Activated T-helper 1 cell treated with Interleukin-2 at 50 U/mL for 16 hours (primary cell): ENCODE measurements around the gene TEX13D.
"Not testable (repeated sequence)": the region's sequence is repeated elsewhere in the genome, so short reads cannot be mapped to it uniquely, and the experiment has no call there.

Experiments
- DNase-seq: peaks from one replicate; pipeline ENCODE4 v3.0.0-alpha.2; 2020; ENCODE audit warnings: low read depth

TEX13D gene

DNA sequence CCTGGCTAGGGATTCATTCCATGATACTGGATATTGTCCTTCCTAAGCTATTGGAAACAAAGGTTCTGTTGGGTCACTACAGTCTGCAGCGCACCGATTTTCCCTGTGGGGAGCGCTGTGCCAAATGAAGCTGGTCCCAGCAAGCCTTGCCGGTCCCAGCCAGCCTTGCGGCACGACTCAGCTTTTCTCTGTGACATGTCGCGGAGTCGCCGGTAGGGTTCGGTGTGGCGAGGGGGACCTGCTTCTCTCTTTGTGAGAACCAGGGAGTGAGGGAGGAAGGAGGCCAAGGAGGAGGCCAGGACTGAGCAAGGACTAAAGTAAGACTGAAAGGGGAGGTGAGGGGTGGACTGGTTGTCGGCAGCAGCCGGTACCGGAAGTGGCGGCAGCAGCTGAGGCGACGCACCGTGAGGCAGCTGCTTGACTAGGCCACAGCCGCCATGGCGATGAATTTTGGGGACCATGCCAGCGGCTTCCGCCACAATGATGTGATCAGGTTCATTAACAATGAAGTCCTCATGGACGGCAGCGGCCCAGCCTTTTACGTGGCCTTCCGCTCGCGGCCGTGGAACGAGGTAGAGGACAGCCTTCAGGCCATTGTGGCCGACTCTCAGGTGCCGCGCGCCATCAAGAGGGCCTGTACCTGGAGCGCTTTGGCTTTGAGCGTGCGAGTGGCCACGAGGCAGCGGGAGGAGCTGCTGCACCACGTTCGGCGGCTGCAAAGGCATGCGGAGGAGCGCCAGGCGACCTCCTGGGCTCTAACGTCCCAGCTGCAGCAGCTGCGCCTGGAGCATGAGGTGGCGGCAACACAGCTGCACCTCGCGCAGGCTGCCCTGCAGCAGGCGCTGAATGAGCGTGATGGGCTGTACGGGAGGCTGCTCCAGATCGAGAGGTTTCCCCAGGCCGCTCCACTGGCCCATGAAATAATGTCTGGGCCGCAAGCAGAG lies at the start of gene TEX13D:
TEX13D (plus strand) TSS at position 180 of the 944 bp plus-strand sequence; CDS start at position 438, 258 bp downstream.
- no peak for DNase-seq

DNA sequence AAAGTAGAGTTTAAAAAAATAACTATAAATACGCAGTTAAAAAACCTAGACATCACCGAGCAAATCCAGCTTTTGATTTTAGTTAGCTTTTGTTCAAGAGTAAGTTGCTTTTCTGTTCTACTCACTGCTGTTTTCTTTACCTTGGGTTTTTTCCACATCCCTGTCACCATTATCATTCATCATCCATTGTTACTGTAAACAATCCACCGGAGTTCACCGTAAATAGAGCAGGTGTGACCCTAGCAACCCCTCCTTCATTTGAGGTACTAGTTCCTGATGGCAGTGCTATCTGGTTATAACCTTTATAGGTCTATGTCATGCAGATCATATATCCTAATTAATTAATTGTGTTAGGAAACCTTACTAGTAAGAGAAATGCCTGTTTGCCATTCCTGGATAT lies 43.0 kb upstream of the TEX13D start:
- no peak for DNase-seq

DNA sequence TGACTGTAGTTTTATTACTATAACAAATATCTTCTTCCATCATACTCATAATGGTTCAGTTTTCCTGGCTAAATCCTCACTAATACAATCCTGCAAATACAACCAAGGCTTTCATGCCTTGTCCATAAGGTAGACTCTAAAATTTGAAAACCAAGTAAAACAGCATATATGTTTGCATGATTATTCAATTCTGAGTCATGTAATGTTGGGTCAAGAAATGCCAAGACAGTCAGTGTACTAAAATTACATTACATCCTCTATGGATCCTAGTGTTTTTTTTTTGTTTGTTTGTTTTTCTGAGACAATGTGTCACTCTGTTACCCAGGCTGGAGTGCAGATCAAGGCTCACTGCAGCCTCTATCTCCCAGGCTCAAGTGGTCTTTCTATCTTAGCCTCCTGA lies 38.6 kb upstream of the TEX13D start:
- no peak for DNase-seq

DNA sequence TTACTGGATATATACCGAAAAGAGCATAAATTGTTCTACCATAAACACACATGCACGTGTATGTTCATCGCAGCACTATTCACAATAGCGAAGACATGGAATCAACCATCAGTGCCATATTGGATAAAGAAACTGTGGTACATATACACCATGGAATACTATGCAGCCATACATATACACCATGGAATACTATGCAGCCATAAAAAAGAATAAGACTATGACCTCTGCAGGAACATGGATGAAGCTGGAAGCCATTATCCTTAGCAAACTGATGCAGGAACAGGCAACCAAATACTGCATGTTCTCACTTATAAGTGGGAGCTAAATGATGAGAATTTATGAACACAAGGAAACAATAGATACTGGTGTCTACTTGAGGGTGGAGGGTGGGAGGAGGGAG lies 33.1 kb upstream of the TEX13D start:
- DNase-seq, result not testable (repeated sequence)

DNA sequence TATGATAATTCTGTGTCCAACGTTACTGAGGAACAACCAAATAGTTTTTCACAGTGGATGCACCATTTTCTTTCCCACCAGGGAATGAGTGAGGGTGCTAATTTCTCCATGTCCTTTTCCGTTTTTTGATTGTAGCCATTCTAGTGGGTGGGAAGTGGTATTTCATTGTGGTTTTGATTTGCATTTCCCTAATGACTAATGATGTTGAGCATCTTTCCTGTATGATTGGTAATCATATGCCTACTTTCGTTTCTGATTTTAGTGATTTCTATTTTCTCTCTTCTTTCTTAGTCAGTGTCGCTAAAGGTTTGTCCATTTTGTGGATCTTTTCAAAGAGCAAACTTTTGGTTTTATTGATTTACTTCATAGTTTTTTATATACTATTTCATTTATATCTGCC lies 32.1 kb upstream of the TEX13D start:
- DNase-seq, result no peak

DNA sequence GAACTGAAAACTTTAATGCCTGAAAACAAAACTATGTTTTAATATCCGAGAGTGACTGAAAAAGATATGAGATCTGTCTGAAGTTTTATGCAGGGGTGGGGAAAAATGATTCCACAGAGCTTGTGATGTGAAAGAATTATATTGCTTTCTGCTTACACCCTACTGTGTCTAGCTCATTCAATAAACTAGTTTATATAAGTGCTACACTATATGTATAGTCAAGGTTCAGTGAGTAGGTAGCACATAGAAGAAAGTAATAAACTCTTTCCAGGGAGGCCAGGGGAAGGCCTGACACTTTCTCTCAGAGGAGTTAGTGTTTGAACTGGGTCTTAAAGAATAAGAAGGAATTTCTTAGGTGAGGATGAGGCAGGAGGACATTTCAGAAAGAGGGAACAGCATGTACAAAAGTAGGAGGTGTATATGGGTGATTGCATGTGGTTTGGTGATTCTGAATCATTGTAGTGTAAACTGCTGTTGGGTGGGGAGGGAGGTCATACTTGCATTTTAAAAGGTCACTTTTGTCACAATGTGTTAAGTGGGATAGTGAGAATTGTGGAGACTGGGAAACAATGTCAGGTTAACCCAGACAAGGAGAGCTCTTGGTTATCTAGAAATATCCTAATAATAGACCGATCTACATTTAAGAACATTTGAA lies 25.1 kb upstream of the TEX13D start:
- no peak for DNase-seq

DNA sequence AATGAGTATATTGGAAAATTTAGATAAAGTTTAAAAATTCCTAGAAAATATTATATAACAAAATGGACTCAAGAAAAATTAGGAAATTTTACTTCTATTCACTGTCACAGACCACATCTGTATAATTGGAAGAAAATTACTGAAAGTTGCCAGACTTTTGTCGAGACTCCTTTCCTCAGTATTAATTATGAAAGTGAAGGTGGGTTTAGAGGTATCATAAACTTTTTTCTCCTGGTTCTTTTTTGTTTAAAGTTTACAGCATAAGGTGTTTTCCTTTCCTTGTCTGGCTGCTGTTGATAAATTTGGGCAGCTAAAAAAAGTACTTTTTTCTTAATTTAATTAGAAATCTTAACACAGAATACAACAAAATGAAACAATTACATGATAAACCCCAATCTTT lies 6.7 kb upstream of the TEX13D start:
- no peak for DNase-seq

DNA sequence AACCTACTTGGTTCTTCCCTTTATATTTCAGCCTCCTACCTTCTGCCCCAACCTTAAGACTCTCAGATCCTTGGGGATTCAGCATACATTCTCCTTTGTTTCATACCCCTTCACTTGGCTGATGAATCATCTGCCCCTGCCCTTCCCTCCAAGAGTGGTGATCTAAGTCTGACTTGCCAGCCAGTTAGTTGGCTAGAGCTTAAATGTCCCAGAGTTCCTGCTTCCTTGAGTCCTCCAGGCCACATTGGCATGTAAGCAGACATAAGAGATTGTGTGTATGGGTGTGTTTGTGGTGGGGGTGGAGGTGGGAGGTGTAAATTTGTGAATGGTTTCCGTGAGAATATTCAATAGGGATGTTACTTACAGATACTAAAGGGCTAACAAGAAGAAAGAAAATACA lies 3.7 kb upstream of the TEX13D start:
- no peak for DNase-seq

DNA sequence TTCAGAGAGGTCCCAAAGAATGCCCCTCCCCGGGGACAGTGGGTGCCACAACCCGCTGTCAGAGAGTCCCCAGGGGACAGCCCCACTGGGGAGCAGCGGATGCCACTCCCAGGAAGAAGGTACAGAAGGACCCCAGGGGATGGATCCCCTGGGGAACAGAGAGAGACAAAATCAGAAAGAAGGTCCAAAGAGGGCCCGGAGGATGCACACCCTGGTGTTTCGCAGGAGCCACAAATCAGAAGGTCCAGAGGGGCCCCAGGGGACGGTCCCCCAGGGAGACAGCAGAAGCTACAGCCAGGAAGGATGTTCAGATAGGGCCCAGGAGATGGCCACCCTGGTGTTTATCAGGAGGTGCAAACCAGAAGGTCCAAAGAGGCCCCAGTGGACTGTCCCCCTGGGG lies 1.4 kb downstream of the TEX13D start:
- DNase-seq, result no peak

DNA sequence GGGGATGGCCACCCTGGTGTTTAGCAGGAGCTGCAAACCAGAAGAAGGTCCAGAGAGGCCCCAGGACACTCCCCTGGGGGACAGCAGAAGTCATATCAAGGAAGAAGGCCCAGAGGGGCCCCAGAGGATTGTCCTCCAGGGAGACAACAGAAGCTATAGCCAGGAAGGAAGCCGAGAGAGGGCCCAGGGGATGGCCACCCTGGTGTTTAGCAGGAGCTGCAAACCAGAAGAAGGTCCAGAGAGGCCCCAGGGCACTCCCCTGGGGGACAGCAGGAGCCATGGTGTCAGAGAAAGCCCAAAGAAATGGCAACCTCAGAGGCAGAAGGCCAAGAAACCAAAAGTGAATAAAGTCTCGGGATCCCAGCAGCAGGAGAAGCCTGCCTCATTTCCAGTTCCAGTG lies 2.1 kb downstream of the TEX13D start:
- not testable (repeated sequence) for DNase-seq

DNA sequence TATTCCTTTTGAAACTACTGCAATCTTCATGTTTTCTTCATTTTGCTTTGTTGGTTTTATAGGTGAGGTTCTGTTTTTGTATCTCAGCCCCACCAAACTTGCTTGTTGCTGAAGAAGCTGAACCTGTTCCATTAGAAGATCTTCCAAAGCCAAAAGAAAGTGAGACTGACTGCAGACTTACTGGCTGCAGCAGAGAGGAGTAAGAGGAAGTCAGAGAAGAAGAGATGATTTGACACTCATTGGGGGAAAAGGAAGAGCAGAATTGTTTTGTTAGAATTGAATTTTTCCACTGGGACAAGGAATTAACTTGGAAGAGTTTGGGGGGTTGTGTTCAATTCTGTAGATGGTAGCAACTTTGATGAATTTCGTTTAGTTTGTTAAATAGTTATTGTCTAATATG lies 3.1 kb downstream of the TEX13D start:
- DNase-seq, result no peak

DNA sequence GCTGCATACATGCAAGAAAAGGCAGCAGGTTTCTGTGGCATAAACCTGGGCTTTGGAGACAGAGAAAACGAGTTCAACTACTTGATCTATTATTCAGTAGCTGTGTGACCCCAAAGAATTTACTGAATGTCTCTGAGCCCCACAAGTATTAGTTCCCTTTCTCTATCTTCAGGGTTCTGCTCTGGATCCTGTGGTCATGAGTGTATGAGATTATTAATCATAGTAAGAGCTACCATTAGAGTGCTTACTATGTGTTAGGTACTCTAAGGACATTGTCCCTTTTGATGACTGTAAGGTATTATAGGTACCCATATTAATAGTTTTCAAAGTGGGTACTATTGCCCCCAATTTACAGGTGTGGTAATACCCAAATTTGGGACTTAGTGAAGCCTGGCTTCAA lies 5.5 kb downstream of the TEX13D start:
- no peak for DNase-seq

DNA sequence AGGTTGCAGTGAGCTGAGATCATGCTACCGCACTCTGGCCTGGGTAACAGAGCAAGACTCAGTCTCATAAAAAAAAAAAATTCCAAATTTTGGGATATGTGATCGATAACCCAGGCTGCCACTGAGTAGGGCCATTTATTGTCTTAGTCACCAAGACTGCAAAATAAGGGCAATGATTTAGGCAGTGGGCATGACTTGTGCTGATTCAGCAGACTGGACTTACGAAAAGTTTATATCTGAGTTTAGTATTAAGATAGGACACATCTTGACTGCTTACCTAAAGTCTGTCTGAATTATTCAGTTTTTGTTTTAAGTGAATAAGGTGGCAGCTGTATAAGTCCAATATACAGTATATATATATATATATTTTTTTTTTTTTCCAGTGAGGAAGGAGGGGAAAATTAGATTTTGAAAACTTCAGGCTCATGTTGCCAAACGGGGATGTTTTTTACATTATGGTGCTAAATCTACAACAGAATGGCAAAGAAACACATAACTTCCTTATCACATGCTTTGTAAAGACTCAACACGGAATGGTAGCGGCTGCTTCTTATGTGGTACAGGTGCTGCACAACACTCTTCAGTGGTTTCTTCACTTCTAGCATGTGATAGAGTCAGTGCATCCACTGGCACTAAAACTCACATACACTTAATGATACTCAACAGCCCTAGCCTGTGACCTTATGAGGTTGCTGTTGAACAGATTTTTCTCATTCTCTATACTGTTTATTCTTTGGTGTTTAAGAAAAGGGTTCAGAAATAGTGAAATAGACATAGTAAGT lies 6.5 kb downstream of the TEX13D start:
- no peak for DNase-seq

DNA sequence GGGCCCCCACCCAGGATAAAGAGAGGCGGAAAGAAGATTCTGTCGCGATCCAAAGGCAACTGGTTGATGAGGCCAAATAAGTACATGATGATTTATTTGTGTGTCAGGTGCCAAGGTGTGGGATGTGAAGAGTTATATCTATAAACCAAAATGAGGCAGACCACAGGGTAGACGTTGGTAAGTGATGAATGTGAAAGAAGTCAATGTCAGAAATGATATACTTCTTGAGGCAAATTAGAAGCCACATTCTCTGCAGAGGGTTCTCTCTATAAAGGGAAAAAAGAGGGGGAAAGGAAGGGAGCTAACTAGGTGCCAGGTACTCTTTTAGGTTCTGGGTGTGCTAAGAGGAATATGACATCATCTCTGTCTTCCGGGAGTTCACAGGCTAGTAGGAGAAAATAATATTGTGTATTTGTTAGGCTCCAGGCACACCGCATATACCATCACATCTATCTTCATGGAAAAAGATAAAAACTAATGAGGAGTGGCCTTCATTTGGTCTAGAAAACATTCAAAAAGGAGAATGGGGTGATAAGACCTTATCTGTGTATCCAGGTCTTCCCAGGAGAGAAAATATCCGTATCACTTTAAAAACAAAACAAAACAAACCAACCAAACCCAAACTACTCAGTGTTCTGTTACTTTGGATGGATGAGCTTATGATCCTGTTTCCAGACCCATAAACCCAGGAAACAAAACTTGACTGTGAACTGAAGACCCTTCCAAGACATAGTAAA lies 9.1 kb downstream of the TEX13D start:
- DNase-seq, result no peak

DNA sequence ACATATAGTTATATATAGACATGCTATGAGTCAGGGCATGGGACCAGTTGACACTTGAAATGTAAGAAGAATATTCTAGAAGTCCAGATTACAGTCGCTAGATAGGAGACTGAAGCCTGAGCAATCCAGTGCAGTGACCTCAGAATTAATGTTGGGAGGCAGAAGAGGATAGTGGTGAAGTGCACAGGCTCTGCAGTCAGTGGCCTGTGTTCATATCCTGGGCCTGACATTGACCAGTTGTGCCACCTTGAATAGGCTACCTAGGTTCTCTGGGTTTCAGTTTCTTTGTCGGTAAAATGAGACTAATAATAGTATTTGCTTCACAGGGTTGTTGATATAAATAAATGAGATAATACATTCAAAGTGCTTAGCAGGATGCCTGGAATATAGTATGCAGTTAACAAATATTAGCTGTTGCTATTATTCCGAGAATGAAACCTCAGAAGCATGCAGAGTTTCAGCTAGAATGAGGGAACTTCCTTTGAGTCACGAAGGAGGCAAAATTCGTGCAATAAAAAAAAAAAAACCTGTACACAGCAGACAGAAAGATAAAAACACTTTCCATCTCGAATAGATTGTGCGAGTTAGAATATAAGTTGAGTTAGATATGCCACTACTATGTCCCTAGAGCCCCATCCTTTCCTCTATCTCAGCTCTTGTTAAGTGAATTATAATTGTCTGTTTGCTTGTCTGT lies 9.9 kb downstream of the TEX13D start:
- DNase-seq, result no peak

DNA sequence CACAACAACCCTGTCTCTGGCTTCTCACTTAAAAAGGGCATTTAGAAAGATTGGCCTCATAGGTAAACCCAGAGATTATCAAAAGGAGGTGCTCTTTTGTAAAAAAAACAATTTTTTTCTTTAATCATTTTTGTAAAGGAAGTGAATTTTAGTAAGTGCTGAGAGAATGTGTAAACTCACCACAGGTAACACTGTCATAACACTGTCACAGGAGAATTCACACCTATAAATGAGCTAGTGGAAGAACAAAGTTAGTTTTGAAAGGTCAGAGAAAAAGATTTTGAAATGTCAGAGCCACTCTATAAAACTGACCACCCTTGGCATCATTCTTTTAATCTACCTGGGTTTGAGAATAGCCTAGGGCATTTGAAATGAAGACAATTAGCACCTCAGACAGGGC lies 10.6 kb downstream of the TEX13D start:
- no peak for DNase-seq

DNA sequence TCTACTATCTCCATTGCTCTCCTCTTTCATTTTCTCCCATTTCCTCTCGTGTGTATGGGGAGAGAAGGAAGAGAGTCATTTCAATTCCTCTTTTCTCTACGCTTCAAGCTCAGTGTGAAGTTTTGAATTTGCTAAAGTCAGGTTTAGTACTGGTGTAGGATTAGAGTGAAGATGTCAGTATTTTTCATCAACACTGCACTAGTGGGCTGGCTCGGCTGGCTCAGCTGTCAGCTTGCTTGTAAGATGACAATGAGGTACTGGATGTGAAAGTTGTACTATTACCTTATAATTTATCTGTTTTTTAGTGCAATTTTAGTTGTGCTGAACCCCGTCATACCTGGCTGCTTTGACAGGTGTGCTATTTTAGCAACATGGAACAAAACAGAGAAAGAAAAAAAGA lies 11.8 kb downstream of the TEX13D start:
- no peak for DNase-seq

DNA sequence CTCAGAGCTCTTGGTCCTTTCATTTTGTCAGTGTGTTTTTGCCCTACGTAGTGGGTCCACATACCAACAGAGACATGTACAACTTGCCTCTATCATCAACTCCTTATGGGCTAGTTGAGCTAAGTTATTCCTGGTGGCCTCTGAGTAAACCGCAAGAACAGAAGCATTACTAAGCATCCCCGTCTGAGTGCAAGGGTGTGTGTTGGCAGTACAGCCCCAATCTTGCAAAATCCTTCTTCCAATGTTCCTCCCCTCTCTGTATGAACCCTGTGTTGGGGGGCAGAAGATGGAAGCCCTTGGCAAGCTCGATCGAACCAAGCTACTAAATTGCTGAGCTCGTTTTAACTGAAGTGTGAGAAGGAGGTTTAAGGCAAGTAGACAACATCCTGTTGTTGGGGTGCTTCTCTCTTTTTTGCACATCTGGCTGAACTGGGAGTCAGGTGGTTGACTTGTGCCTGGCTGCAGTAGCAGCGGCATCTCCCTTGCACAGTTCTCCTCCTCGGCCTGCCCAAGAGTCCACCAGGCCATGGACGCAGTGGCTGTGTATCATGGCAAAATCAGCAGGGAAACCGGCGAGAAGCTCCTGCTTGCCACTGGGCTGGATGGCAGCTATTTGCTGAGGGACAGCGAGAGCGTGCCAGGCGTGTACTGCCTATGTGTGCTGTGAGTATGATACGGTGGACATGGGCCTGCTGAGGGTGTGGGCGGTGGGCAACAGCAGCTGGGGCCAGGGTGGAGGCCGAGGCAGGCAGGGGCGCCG lies 13.8 kb downstream of the TEX13D start, which contains the start of gene SH2D1A:
SH2D1A (plus strand) TSS at position 447 of the 760 bp plus-strand sequence; CDS start at position 527, 80 bp downstream.
- no peak for DNase-seq

DNA sequence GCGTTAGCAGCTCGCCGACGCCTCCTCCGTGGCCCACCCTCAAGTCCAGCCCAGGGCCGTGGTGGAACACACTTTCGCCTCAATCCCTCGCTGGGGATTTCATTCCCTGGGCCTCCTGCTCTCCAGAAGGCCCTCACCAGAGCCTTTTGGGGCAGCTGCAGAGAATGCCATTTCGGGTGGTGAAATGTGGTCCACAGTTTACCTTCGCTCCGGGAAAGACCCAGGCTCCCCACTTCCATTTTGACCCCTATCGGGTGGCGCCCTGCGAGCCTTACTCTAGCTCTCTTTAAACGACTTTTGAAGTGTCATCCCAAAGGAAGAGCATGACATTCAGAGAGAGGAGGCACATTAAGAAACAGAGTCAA lies 14.4 kb downstream of the TEX13D start:
- no peak for DNase-seq

DNA sequence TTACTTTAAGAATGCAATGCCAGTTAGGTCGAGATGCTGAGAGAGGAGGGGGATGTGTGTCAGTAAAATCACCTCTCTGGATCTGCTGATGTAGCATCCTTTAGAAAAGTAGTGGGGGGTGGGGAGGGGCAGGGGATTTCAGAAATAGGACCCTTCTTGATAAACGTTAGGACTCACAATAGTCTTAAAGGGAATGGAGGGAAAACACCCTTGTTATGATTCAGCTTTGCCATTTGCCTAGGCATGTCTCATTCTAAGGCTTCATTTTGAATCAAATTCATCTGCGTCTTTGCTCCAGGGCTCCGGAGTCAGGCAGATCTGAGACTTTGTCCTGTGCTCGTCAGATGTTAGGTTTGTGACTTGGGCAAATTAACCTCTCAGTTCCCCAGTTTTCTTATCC lies 14.8 kb downstream of the TEX13D start:
- DNase-seq, result no peak

DNA sequence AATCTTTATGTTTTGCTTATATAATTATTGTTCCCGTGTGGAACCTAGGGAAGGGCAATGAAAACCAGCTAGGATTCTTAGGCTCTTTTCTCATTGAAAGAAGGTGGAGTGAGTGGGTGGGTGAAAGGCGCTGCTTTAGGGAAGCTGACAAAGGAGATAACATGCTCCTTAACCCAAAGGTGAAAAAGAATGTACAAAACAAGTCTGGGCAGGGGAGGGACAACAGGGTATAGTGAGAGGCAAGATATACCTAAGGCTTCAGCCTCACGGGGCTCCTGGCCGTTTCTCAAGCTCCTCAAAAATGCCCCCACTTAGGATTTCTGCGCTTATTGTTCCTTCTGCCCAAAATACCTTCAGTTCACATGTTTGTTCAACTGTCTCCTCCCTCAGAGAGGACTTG lies 15.7 kb downstream of the TEX13D start:
- DNase-seq, result no peak
